ENCODE data around the gene FKBP8. TPM values are rescaled to one million over a fixed set of nuclear protein-coding genes. Genes with fewer than 3 reads are reported as not detected.

FKBP8 gene
- total and polyA plus RNA-seq, 2 experiments from 2014 or later: 183 to 247 TPM

DNA sequence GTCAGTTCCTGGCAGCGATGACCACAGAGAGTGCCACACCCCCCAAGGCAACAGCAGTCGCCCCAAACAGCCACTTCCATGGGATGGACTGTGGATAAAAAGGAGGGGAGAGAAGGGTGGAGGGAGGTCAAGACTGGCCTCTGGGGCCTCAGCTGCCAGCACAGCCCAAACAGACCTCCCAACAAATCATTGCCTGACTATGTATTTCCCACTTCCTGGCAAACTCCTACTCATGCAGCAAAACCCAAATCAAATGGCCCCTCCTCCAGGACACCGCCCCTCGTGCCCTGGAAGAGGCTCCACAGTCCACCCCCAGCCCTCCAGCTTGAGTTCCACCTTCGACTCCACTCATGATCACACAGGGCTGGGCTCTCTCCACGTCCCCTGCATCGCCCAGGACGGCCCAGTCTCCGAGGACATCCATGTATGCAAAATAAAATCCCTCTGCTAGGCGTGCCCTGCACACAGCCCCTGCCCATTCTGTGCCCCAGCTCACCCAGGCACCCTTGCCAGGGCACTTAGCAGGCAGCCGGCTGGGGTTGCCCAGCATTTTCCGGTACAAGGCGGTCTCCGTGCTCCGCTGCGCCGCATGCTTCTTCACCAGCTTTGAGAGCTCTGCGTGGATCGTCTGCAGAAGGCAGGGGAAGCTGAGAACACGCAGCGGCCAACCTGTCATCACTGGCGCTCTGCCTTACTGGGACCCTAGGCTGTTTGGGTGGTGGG is 11.0 kb downstream of the FKBP8 start:
- Histone ChIP-seq H3K79me2 (no peaks in the 10 kb centered on the region), H4K20me1 (ENCODE audit: insufficient read depth, poor library complexity, severe bottlenecking) (no peaks in the 10 kb centered on the region), H3K4me2 (no peak overlapping the region), H3K9me2 (replicated peaks; ENCODE audit: insufficient read depth) (no peaks in the 10 kb centered on the region), H3K4me3 (no peak overlapping the region), H3K4me1 (ENCODE audit: insufficient read depth) (no peaks in the 10 kb centered on the region), H3K27me3 (no peaks in the 10 kb centered on the region), H3K9me3 (ENCODE audit: low read depth) (no peaks in the 10 kb centered on the region), H2AFZ (no peak overlapping the region), H3K36me3 (replicated peaks; ENCODE audit: insufficient read depth, low read depth) (no peaks in the 10 kb centered on the region), H3K27ac (no peak overlapping the region)
- no peak for DNase-seq (ENCODE audit: low spot score)
- TF ChIP-seq EZH2 (IDR thresholded peaks at IDR 0.05; ENCODE audit: borderline replicate concordance) (no peak), EZH2phosphoT487 (IDR thresholded peaks at IDR 0.05; ENCODE audit: low read depth, severe bottlenecking, unreplicated experiment) (no peak)
- TF ChIP-seq, protein P1, sequence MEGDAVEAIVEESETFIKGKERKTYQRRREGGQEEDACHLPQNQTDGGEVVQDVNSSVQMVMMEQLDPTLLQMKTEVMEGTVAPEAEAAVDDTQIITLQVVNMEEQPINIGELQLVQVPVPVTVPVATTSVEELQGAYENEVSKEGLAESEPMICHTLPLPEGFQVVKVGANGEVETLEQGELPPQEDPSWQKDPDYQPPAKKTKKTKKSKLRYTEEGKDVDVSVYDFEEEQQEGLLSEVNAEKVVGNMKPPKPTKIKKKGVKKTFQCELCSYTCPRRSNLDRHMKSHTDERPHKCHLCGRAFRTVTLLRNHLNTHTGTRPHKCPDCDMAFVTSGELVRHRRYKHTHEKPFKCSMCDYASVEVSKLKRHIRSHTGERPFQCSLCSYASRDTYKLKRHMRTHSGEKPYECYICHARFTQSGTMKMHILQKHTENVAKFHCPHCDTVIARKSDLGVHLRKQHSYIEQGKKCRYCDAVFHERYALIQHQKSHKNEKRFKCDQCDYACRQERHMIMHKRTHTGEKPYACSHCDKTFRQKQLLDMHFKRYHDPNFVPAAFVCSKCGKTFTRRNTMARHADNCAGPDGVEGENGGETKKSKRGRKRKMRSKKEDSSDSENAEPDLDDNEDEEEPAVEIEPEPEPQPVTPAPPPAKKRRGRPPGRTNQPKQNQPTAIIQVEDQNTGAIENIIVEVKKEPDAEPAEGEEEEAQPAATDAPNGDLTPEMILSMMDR (IDR thresholded peaks at IDR 0.05; ENCODE audit: poor library complexity): no peak
- 96% methylated on average over 22 of the region's 22 CpGs for WGBS (ENCODE audit: low lambda C conversion rate, missing lambda C conversion rate)

DNA sequence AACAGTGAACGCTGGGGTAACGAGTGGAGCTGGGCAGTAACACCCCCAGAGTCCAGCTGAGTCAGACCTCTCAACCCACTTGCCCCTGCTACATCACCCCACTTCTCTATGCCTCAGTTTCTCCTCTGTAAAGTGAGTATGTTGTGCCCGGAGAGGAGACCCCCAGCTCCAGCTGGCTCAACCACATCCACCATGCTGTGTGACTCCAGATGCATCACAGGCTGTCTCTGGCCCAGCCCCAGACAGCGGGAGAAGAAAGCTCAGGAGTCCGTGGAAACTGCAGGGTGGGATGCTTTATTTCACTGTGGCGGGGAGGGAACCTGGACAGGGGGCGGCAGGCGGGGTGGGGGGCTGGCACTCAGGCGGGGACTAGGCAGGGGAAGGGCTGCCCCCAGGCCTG is 11.9 kb downstream of the FKBP8 start:
- H3K4me2 ChIP-seq: no peak overlapping the region
- H3K9me2 ChIP-seq (replicated peaks; ENCODE audit: insufficient read depth): no peaks in the 10 kb centered on the region
- no peak overlapping the region for H3K4me3 ChIP-seq
- H3K27me3 ChIP-seq: no peaks in the 10 kb centered on the region
- no peaks in the 10 kb centered on the region for H3K9me3 ChIP-seq (ENCODE audit: low read depth)
- TF ChIP-seq EZH2 (IDR thresholded peaks at IDR 0.05; ENCODE audit: borderline replicate concordance) (no peak), EZH2phosphoT487 (IDR thresholded peaks at IDR 0.05; ENCODE audit: low read depth, severe bottlenecking, unreplicated experiment) (no peak)
- TF ChIP-seq, protein P1 (IDR thresholded peaks at IDR 0.05; ENCODE audit: poor library complexity): no peak
- no peaks in the 10 kb centered on the region for H3K36me3 ChIP-seq (replicated peaks; ENCODE audit: insufficient read depth, low read depth)
- 97% methylated on average over 6 of the region's 9 CpGs for WGBS (ENCODE audit: low lambda C conversion rate, missing lambda C conversion rate)
- no peaks in the 10 kb centered on the region for H4K20me1 ChIP-seq (ENCODE audit: insufficient read depth, poor library complexity, severe bottlenecking)
- DNase-seq (ENCODE audit: low spot score): no peak
- no peaks in the 10 kb centered on the region for H3K4me1 ChIP-seq (ENCODE audit: insufficient read depth)
- H3K79me2 ChIP-seq: no peaks in the 10 kb centered on the region
- H2AFZ ChIP-seq: no peak overlapping the region
- no peak overlapping the region for H3K27ac ChIP-seq

DNA sequence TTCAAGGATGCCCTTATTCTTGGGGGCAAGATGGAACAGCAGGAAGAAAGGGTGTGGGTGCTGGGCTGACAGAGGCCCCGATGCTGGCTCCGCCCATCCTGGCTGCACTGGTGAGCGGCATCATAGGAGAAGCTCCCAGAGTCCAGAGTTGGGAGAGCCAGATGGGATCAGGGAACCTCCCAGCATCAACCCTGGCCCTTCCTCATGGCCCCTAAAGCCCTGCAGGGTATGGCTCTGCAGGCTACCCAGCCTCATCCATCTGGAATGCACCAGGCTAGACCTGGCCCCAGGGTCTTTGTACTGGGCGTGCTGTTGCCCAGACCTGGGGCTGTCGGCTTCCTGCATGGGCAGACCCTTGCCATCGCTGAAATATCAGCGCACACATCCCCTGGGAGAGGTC is 13.6 kb downstream of the FKBP8 start:
- Histone ChIP-seq H2AFZ (no peak overlapping the region), H3K4me1 (ENCODE audit: insufficient read depth) (no peaks in the 10 kb centered on the region), H3K9me2 (replicated peaks; ENCODE audit: insufficient read depth) (no peaks in the 10 kb centered on the region), H3K36me3 (replicated peaks; ENCODE audit: insufficient read depth, low read depth) (no peaks in the 10 kb centered on the region), H3K4me2 (no peak overlapping the region), H3K9me3 (ENCODE audit: low read depth) (no peaks in the 10 kb centered on the region), H3K27ac (no peak overlapping the region), H3K4me3 (no peak overlapping the region), H3K79me2 (no peaks in the 10 kb centered on the region), H4K20me1 (ENCODE audit: insufficient read depth, poor library complexity, severe bottlenecking) (no peaks in the 10 kb centered on the region), H3K27me3 (no peaks in the 10 kb centered on the region)
- DNase-seq (ENCODE audit: low spot score): no peak
- WGBS (ENCODE audit: low lambda C conversion rate, missing lambda C conversion rate): 90% methylated on average over 7 of the region's 7 CpGs
- TF ChIP-seq EZH2 (IDR thresholded peaks at IDR 0.05; ENCODE audit: borderline replicate concordance) (no peak), EZH2phosphoT487 (IDR thresholded peaks at IDR 0.05; ENCODE audit: low read depth, severe bottlenecking, unreplicated experiment) (no peak)
- TF ChIP-seq, protein P1 (IDR thresholded peaks at IDR 0.05; ENCODE audit: poor library complexity): no peak
